ENCODE results near the gene ACLY. TPM values are rescaled to one million over a fixed set of nuclear protein-coding genes. Genes with fewer than 3 reads are reported as not detected.

Gene ACLY
- total RNA-seq, result 10 to 100 TPM; 24.7 to 50.8 (median 38.4) TPM
- 23.0 TPM for polyA plus RNA-seq
- long read RNA-seq, donor 1, full-length matches to known transcripts, result 45 of 78 reads
- long read RNA-seq, donor 1, partial matches to known transcripts, result 31 of 78 reads
- long read RNA-seq, donor 1, other reads (novel, unspliced or antisense), result 2 of 78 reads
- long read RNA-seq, donor 2, full-length matches to known transcripts, result 34 of 45 reads
- long read RNA-seq, donor 2, partial matches to known transcripts, result 7 of 45 reads
- long read RNA-seq, donor 2, other reads (novel, unspliced or antisense), result 4 of 45 reads
- long read RNA-seq, donor 3, full-length matches to known transcripts, result 197 of 283 reads
- long read RNA-seq, donor 3, partial matches to known transcripts, result 55 of 283 reads
- long read RNA-seq, donor 3, other reads (novel, unspliced or antisense), result 31 of 283 reads
- long read RNA-seq, donor 4, full-length matches to known transcripts, result 23 of 32 reads
- long read RNA-seq, donor 4, partial matches to known transcripts, result 5 of 32 reads
- long read RNA-seq, donor 4, other reads (novel, unspliced or antisense), result 4 of 32 reads

GRCh38 chr17:41918314-41919164, at the start of gene ACLY:
TSS of gene ACLY (minus strand) at chr17:41918951. CDS start at chr17:41913873, 5,078 bp downstream.
- intact Hi-C loops (cut with DNase I), result no loop called here
- WGBS, result under 1% methylated on average over 80 of the region's 80 CpGs
- no peaks in the 10 kb centered on the region for H3K27me3 ChIP-seq (ENCODE audit: control insufficient read depth, insufficient read depth)
- peaks cover 8% of the 10 kb centered on the region for H3K4me1 ChIP-seq (ENCODE audit: control insufficient read depth, insufficient read depth, low read length)
- peak within 1 kb of the TSS; percentile 69 for H3K27ac ChIP-seq (ENCODE audit: low read length)
- ATAC-seq (peak; percentile 98), DNase-seq (peak; percentile 97 to 99 (median 99))
- no peaks in the 10 kb centered on the region for H3K9me3 ChIP-seq (ENCODE audit: control insufficient read depth, low read length)
- peak within 1 kb of the TSS; percentile 59 for H3K4me3 ChIP-seq (ENCODE audit: low read length)

GRCh38 chr17:41967921-41968578, 49.3 kb upstream of the ACLY start:
- WGBS, result 71% methylated on average over 37 of the region's 37 CpGs
- DNase-seq, result peak in 2 of 3 donors; percentile 62 to 70
- Histone ChIP-seq H3K9me3 (ENCODE audit: control insufficient read depth, low read length) (no peaks in the 10 kb centered on the region), H3K4me3 (ENCODE audit: low read length) (no peak overlapping the region), H3K27ac (ENCODE audit: low read length) (no peak overlapping the region), H3K27me3 (ENCODE audit: control insufficient read depth, insufficient read depth) (no peaks in the 10 kb centered on the region), H3K4me1 (ENCODE audit: control insufficient read depth, insufficient read depth, low read length) (peaks cover 10% of the 10 kb centered on the region)
- ATAC-seq, result no peak
- intact Hi-C loops (cut with DNase I), result loop anchor here in 3 of 4 donors (5.0 to 10.0 kb wide), 3 partner anchors 44 to 57 kb away; partner anchors contain the start of genes DNAJC7 (in 1 of the 3) and NKIRAS2 (in 1 of the 3)

- no peaks in the 10 kb centered on the region for H3K27me3 ChIP-seq (ENCODE audit: control insufficient read depth, insufficient read depth)
- H3K4me3 ChIP-seq (ENCODE audit: low read length), result peak overlapping the region; percentile 90
- H3K4me1 ChIP-seq (ENCODE audit: control insufficient read depth, insufficient read depth, low read length), result peaks cover 9% of the 10 kb centered on the region
- DNase-seq (peak; percentile 35 to 74 (median 68)), ATAC-seq (peak; percentile 3 to 30)
- no peaks in the 10 kb centered on the region for H3K9me3 ChIP-seq (ENCODE audit: control insufficient read depth, low read length)
- WGBS, result 18% methylated on average over 39 of the region's 39 CpGs
- peak overlapping the region; percentile 60 for H3K27ac ChIP-seq (ENCODE audit: low read length)
- intact Hi-C loops (cut with DNase I), result loop anchor here in 3 of 4 donors (5.0 to 10.0 kb wide), 3 partner anchors 45 to 57 kb away; partner anchors contain the start of genes DNAJC7 (in 1 of the 3) and NKIRAS2 (in 1 of the 3)
Observed at GRCh38 chr17:41967141-41967920, 48.6 kb upstream of the ACLY start.

- H3K9me3 ChIP-seq (ENCODE audit: control insufficient read depth, low read length), result no peaks in the 10 kb centered on the region
- peaks cover 9% of the 10 kb centered on the region for H3K4me1 ChIP-seq (ENCODE audit: control insufficient read depth, insufficient read depth, low read length)
- ATAC-seq (peak; percentile 95 to 96), DNase-seq (peak; percentile 93 to 98 (median 97))
- H3K27ac ChIP-seq (ENCODE audit: low read length), result peak within 1 kb of the TSS; percentile 85
- H3K4me3 ChIP-seq (ENCODE audit: low read length), result peak within 1 kb of the TSS; percentile 90
- no peaks in the 10 kb centered on the region for H3K27me3 ChIP-seq (ENCODE audit: control insufficient read depth, insufficient read depth)
- intact Hi-C loops (cut with DNase I), result loop anchor here in 3 of 4 donors (5.0 to 10.0 kb wide), 3 partner anchors 46 to 58 kb away; partner anchors contain the start of genes DNAJC7 (in 1 of the 3) and NKIRAS2 (in 1 of the 3)
- WGBS, result under 1% methylated on average over 71 of the region's 71 CpGs
Observed at GRCh38 chr17:41966463-41967140, 47.9 kb upstream of the ACLY start, which contains the start of gene CNP. TSS of gene CNP (plus strand) at chr17:41966795. CDS start at chr17:41966885, 90 bp downstream.

- peak overlapping the region; percentile 85 for H3K27ac ChIP-seq (ENCODE audit: low read length)
- H3K9me3 ChIP-seq (ENCODE audit: control insufficient read depth, low read length), result no peaks in the 10 kb centered on the region
- intact Hi-C loops (cut with DNase I), result loop anchor here in 3 of 4 donors (5.0 to 10.0 kb wide), 3 partner anchors 46 to 59 kb away; partner anchors contain the start of genes DNAJC7 (in 1 of the 3) and NKIRAS2 (in 1 of the 3)
- no peaks in the 10 kb centered on the region for H3K27me3 ChIP-seq (ENCODE audit: control insufficient read depth, insufficient read depth)
- DNase-seq (peak; percentile 51 to 80 (median 76)), ATAC-seq (peak; percentile 43 to 44)
- 9% methylated on average over 18 of the region's 18 CpGs for WGBS
- H3K4me3 ChIP-seq (ENCODE audit: low read length), result peak overlapping the region; percentile 90
- H3K4me1 ChIP-seq (ENCODE audit: control insufficient read depth, insufficient read depth, low read length), result peaks cover 9% of the 10 kb centered on the region
Observed at GRCh38 chr17:41965694-41966462, 47.1 kb upstream of the ACLY start.

- H3K4me3 ChIP-seq (ENCODE audit: low read length), result no peak overlapping the region
- H3K4me1 ChIP-seq (ENCODE audit: control insufficient read depth, insufficient read depth, low read length), result peaks cover 9% of the 10 kb centered on the region
- intact Hi-C loops (cut with DNase I), result loop anchor here (2.0 to 10.0 kb wide), 6 partner anchors 59 to 154 kb away; partner anchors contain the start of gene NKIRAS2 (in 2 of the 4)
- no peaks in the 10 kb centered on the region for H3K9me3 ChIP-seq (ENCODE audit: control insufficient read depth, low read length)
- no peak overlapping the region for H3K27ac ChIP-seq (ENCODE audit: low read length)
- no peaks in the 10 kb centered on the region for H3K27me3 ChIP-seq (ENCODE audit: control insufficient read depth, insufficient read depth)
- ATAC-seq (peak; percentile 17 to 20), DNase-seq (peak; percentile 80 to 93 (median 89))
- 22% methylated on average over 9 of the region's 9 CpGs for WGBS
Observed at GRCh38 chr17:41962768-41963434, 44.1 kb upstream of the ACLY start.

- peaks cover 4% of the 10 kb centered on the region for H3K4me1 ChIP-seq (ENCODE audit: control insufficient read depth, insufficient read depth, low read length)
- no peaks in the 10 kb centered on the region for H3K9me3 ChIP-seq (ENCODE audit: control insufficient read depth, low read length)
- no peak overlapping the region for H3K4me3 ChIP-seq (ENCODE audit: low read length)
- no peak overlapping the region for H3K27ac ChIP-seq (ENCODE audit: low read length)
- no peak for ATAC-seq
- intact Hi-C loops (cut with DNase I), result loop anchor here (2.0 to 10.0 kb wide), 6 partner anchors 60 to 155 kb away; partner anchors contain the start of gene NKIRAS2 (in 2 of the 4)
- DNase-seq, result peak in 1 of 3 donors; percentile 36
- no peaks in the 10 kb centered on the region for H3K27me3 ChIP-seq (ENCODE audit: control insufficient read depth, insufficient read depth)
- 86% methylated on average over 5 of the region's 5 CpGs for WGBS
Observed at GRCh38 chr17:41962111-41962510, 43.4 kb upstream of the ACLY start.
